LNCAP (cell line): Measurements from ENCODE around the gene SLC35A4.

Experiments used
- CTCF ChIP-seq: fragments of 450-650 bp; IDR thresholded peaks from 2 replicates; pipeline ENCODE4 v1.5.1; 2017; ENCODE audit warnings: mild to moderate bottlenecking

Gene SLC35A4

GRCh38 chr5:140554454-140554853 is 10.2 kb upstream of the SLC35A4 start:
- no peak for TF ChIP-seq CTCF

GRCh38 chr5:140555747-140556312 is 8.8 kb upstream of the SLC35A4 start:
- no peak for TF ChIP-seq CTCF

GRCh38 chr5:140556438-140556837 is 8.2 kb upstream of the SLC35A4 start:
- no peak for TF ChIP-seq CTCF

GRCh38 chr5:140557136-140557805 is 7.4 kb upstream of the SLC35A4 start, which contains the start of gene SRA1:
TSS of gene SRA1 (minus strand) at chr5:140557473. CDS start at chr5:140557452, 21 bp downstream.
- TF ChIP-seq CTCF = no peak

- TF ChIP-seq CTCF = no peak
Observed at GRCh38 chr5:140557965-140558364, 6.7 kb upstream of the SLC35A4 start.

- no peak for TF ChIP-seq CTCF
Observed at GRCh38 chr5:140558542-140558941, 6.1 kb upstream of the SLC35A4 start.

GRCh38 chr5:140560227-140560626 is 4.4 kb upstream of the SLC35A4 start:
- no peak for TF ChIP-seq CTCF
